ENCODE data around the gene WDR6.

Gene WDR6

GRCh38 chr3:49028673-49029562 lies 21.7 kb downstream of the WDR6 start, which contains the start of gene IMPDH2:
Gene IMPDH2, minus strand, starts transcription at chr3:49029398. Its CDS starts 48 bp downstream, at chr3:49029350.
- TF ChIP-seq CTCF (IDR thresholded peaks at IDR 0.05; ENCODE audit: low read depth, low read length), result peak; percentile 6
- in situ Hi-C loops (cut with HindIII; ENCODE audit: low sequenced_read_pairs), result no loop called here
- DNase-seq (ENCODE audit: low read depth, low spot score), result peak; percentile 93
- H3K4me3 ChIP-seq (ENCODE audit: low read depth, low read length), result peak within 1 kb of the TSS; percentile 82

GRCh38 chr3:49029563-49029884 lies 22.3 kb downstream of the WDR6 start:
- no peak for TF ChIP-seq CTCF (IDR thresholded peaks at IDR 0.05; ENCODE audit: low read depth, low read length)
- no peak overlapping the region for H3K4me3 ChIP-seq (ENCODE audit: low read depth, low read length)
- in situ Hi-C loops (cut with HindIII; ENCODE audit: low sequenced_read_pairs), result no loop called here
- no peak for DNase-seq (ENCODE audit: low read depth, low spot score)

- no peak for TF ChIP-seq CTCF (IDR thresholded peaks at IDR 0.05; ENCODE audit: low read depth, low read length)
- no peak overlapping the region for H3K4me3 ChIP-seq (ENCODE audit: low read depth, low read length)
- in situ Hi-C loops (cut with HindIII; ENCODE audit: low sequenced_read_pairs), result no loop called here
These were observed 23.1 kb downstream of the WDR6 start for GRCh38 chr3:49030321-49030720.

GRCh38 chr3:49032646-49033304 lies 25.6 kb downstream of the WDR6 start:
- no peak for TF ChIP-seq CTCF (IDR thresholded peaks at IDR 0.05; ENCODE audit: low read depth, low read length)
- DNase-seq (ENCODE audit: low read depth, low spot score), result no peak
- in situ Hi-C loops (cut with HindIII; ENCODE audit: low sequenced_read_pairs), result no loop called here

More at GRCh38 chr3:49030321-49030720, 23.1 kb downstream of the WDR6 start:
- no peak for DNase-seq (ENCODE audit: low read depth, low spot score)

GRCh38 chr3:49034650-49035049 lies 27.5 kb downstream of the WDR6 start:
- TF ChIP-seq CTCF (IDR thresholded peaks at IDR 0.05; ENCODE audit: low read depth, low read length), result no peak
- no peak for DNase-seq (ENCODE audit: low read depth, low spot score)
- H3K4me3 ChIP-seq (ENCODE audit: low read depth, low read length), result no peak overlapping the region
- in situ Hi-C loops (cut with HindIII; ENCODE audit: low sequenced_read_pairs), result no loop called here

More at GRCh38 chr3:49032646-49033304, 25.6 kb downstream of the WDR6 start:
- no peak overlapping the region for H3K4me3 ChIP-seq (ENCODE audit: low read depth, low read length)

GRCh38 chr3:49035281-49035680 lies 28.1 kb downstream of the WDR6 start:
- in situ Hi-C loops (cut with HindIII; ENCODE audit: low sequenced_read_pairs), result no loop called here
- no peak for TF ChIP-seq CTCF (IDR thresholded peaks at IDR 0.05; ENCODE audit: low read depth, low read length)
- no peak for DNase-seq (ENCODE audit: low read depth, low spot score)

More at GRCh38 chr3:49035281-49035680, 28.1 kb downstream of the WDR6 start:
- H3K4me3 ChIP-seq (ENCODE audit: low read depth, low read length), result no peak overlapping the region

All from astrocyte of the spinal cord (primary cell).